Tibial artery (tissue), 4 donors: Measurements from ENCODE around the gene BAIAP3.

Experiments
- DNase-seq, 2 donors: peaks; one replicate each; pipeline ENCODE4 v3.0.0-alpha.2; 2019
- H3K27ac ChIP-seq, 2 donors: fragments of 200-600 bp; sonication (generic) in 1 of 2; 1 replicate in 1 of 2; 2 replicates in 1 of 2; pipeline ENCODE4 v1.5.1; 2018 to 2019; ENCODE audit warnings: mild to moderate bottlenecking in 1 of 2
- H3K27me3 ChIP-seq, 2 donors: fragments of 200-600 bp; sonication (generic) in 1 of 2; one replicate each; pipeline versions ENCODE4 v1.5.1 to v1.6.0; 2016 to 2019
- H3K36me3 ChIP-seq, 3 donors: fragments of 200-600 bp; sonication (generic) in 2 of 3; one replicate each; pipeline ENCODE4 v1.5.1; 2016 to 2019; ENCODE audit warnings: mild to moderate bottlenecking in 2 of 3
- H3K4me1 ChIP-seq, 4 donors: fragments of 200-600 bp; sonication (generic) in 2 of 4; 1 replicate in 3 of 4; 2 replicates in 1 of 4; pipeline ENCODE4 v1.5.1; 2016 to 2019
- H3K4me3 ChIP-seq, 2 donors: fragments of 200-600 bp; sonication (generic) in 1 of 2; 1 replicate in 1 of 2; 2 replicates in 1 of 2; pipeline ENCODE4 v1.5.1; 2018 to 2019; ENCODE audit warnings: mild to moderate bottlenecking in 2 of 2
- H3K9me3 ChIP-seq, 3 donors: fragments of 200-600 bp; sonication (generic) in 1 of 3; one replicate each; pipeline ENCODE4 v1.5.1; 2016 to 2019
- intact Hi-C: fragments of 100-400 bp; cut with DNase I; formaldehyde crosslinking; loops from one replicate; pipeline ENCODE4 v1.15.0; 2023; ENCODE audit warnings: low total_unique reads
- TF ChIP-seq, protein P1 (sequence below), 2 experiments: fragments of 200-600 bp in 1 of 2; fragments of 450-650 bp in 1 of 2; IDR thresholded peaks; one replicate each; pipeline ENCODE4 v1.5.1; 2017 to 2019; ENCODE audit warnings: antibody characterized with exemption in 2 of 2, mild to moderate bottlenecking in 1 of 2, moderate library complexity in 1 of 2

The BAIAP3 gene, protein sequence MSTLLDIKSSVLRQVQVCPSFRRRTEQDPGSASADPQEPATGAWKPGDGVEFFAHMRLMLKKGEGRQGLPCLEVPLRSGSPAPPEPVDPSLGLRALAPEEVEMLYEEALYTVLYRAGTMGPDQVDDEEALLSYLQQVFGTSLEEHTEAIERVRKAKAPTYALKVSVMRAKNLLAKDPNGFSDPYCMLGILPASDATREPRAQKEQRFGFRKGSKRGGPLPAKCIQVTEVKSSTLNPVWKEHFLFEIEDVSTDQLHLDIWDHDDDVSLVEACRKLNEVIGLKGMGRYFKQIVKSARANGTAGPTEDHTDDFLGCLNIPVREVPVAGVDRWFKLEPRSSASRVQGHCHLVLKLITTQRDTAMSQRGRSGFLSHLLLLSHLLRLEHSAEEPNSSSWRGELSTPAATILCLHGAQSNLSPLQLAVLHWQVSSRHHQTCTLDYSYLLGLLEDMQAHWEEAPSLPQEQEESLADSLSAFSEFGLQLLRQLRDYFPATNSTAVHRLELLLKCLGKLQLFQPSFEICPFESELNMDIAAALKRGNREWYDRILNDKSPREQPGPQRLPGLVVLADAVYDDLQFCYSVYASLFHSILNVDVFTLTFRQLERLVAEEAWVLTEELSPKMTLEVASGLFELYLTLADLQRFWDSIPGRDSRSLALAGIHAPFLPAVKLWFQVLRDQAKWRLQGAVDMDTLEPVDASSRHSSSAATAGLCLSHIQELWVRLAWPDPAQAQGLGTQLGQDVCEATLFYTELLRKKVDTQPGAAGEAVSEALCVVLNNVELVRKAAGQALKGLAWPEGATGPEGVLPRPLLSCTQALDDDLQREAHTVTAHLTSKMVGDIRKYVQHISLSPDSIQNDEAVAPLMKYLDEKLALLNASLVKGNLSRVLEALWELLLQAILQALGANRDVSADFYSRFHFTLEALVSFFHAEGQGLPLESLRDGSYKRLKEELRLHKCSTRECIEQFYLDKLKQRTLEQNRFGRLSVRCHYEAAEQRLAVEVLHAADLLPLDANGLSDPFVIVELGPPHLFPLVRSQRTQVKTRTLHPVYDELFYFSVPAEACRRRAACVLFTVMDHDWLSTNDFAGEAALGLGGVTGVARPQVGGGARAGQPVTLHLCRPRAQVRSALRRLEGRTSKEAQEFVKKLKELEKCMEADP

DNA sequence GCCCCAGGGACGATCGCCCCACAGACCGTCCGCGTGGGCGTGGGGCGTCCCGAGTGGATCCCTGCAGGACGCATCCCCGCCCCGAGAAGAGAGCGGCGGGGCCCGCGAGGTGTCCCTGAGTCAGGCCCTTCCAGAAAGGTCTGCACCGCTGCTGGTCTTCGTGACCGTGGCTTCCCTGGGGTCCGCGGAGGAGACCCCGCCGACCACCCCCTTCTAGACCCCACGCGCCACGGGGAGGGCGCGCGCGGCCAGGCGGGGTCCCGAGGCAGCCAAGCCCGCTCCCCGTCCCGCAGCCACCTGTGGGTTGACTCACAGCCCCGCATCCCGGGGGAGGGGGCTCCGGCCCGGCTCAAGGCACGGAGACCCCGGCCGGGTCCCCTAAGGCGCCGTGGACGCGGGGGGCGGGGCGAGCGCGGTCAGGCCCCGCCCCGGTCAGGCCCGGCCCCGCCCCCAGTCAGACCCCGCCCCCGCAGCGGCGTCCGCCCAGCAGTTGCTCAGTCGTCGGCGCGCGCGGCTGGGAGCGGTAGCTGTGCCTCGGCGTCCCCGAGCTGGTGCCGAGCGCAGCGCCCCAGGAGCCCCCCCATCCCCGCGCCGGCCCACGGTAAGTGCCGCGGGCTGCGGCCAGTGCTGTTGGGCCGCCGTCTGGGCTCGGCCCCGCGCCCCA is at the start of gene BAIAP3:
TSS of gene BAIAP3 (plus strand) at position 497 of the 664 bp plus-strand sequence. CDS start 4,905 bp downstream, outside the sequence.
- intact Hi-C loops: no loop called here
- Histone ChIP-seq H3K4me3 (peak within 1 kb of the TSS; percentile 24 to 35), H3K36me3 (no peaks in the 10 kb centered on the region), H3K27ac (no peak within 1 kb of the TSS), H3K27me3 (peaks cover 13 to 86% of the 10 kb centered on the region in 2 donors), H3K4me1 (peaks cover 0 to 38% (median 30%) of the 10 kb centered on the region in 4 donors), H3K9me3 (peaks cover 0 to 9% (median 8%) of the 10 kb centered on the region in 3 donors)
- TF ChIP-seq, protein P1, sequence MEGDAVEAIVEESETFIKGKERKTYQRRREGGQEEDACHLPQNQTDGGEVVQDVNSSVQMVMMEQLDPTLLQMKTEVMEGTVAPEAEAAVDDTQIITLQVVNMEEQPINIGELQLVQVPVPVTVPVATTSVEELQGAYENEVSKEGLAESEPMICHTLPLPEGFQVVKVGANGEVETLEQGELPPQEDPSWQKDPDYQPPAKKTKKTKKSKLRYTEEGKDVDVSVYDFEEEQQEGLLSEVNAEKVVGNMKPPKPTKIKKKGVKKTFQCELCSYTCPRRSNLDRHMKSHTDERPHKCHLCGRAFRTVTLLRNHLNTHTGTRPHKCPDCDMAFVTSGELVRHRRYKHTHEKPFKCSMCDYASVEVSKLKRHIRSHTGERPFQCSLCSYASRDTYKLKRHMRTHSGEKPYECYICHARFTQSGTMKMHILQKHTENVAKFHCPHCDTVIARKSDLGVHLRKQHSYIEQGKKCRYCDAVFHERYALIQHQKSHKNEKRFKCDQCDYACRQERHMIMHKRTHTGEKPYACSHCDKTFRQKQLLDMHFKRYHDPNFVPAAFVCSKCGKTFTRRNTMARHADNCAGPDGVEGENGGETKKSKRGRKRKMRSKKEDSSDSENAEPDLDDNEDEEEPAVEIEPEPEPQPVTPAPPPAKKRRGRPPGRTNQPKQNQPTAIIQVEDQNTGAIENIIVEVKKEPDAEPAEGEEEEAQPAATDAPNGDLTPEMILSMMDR (IDR thresholded peaks at IDR 0.05): no peak
- DNase-seq: no peak

DNA sequence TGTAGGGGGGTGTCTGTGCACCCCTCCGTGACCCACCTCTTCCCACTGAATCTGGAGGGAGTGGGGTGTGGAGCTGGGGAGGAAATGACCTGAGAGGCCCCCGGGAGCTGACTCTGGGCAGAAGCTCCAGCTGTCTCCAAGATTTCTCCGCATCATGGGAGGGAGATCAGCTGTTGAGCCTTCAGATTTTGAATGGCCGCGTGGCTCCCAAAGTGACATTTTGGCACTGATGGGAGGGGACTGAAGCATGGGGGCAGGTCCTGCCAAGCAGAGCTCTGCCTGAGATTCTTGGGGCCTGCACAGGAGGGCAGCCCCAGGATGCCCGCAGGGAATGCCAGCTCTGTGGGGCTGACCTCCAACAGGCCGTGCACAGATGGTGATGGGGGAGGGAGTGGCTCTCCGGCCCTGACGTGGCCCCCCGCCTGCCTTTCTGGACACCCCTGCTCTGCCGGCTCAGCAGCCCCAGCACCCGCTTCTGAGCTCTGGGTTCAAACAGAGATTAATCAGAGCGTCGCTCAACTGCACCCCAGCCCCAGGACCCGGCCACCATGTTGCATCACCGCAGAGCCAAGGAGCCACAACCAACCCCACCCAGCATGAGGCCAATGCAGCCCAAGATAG is 49.3 kb upstream of the BAIAP3 start:
- Histone ChIP-seq H3K27ac (no peak overlapping the region), H3K36me3 (no peaks in the 10 kb centered on the region), H3K4me1 (peaks cover 0 to 7% (median 0%) of the 10 kb centered on the region in 4 donors), H3K27me3 (peaks cover 0 to 91% of the 10 kb centered on the region in 2 donors), H3K9me3 (no peaks in the 10 kb centered on the region), H3K4me3 (no peak overlapping the region)
- TF ChIP-seq, protein P1 (IDR thresholded peaks at IDR 0.05): no peak
- no peak for DNase-seq
- intact Hi-C loops: no loop called here

DNA sequence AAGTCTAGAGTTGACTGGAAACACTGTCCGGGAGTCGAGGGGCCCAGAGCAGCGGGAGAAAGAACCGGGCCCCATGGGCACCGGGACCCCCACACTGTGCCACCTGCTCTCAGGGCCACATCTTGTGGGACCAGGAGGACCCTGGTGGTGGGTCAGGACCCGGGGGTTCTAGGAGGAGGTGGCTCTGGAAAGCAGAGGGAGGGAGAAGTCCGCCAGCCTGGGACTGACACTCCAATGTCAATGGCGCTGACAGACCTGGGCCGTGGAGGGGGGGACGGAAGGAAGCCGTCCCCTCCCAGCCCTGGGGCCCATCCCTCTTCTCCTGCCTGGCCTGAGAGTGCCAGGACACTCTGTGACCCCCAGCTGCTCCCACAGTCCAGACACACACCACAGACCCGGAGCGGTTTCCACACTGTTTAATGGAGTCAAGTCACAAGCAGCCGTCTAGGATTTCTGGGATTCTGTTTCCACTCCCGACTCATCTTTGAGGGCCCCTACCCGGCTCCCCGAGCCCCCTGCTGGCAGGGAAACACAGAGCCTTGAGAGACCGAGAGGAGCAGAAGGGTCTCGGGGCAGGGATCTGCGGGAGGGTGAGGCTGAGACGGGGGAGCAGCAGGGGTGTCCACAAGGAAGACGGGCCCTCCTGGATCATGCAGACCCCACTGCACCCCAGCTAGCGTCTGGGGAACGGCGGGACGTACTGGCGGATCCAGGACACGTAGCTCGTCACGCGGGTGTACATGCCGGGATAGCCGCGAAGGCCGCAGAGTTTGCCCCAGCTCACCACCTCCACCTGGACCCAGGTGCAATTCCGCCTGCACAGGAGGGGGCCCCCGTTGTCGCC is 47.6 kb upstream of the BAIAP3 start:
- TF ChIP-seq, protein P1 (IDR thresholded peaks at IDR 0.05): no peak
- peaks cover 0 to 92% of the 10 kb centered on the region in 2 donors for H3K27me3 ChIP-seq
- no peak for DNase-seq

DNA sequence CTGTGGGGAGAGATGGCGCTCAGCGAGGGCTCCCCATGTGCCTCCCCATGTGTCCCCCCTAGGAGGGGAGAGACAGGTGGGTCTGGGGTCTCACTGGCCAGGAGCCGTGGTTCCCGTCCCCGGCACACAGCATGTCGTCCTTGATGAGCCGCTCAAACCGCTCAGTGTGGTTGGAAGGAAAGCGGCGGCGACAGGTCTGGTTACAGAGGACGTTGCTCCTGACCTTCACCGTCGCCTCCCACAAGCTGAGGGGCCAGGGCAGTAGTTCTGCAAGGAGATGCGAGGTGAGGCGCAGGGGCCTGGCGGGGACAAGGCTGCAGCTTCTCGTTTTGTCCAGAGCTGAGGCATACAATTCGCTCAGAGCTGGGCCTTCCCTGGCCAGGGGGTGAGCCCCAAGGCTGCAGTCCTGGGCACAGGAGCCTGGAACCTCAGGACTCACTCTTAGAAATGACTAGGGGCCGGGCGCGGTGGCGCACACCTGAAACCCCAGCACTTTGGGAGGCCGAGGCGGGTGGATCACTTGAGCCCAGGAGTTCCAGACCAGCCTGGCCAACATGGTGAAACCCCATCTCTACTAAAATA is 46.8 kb upstream of the BAIAP3 start:
- TF ChIP-seq, protein P1 (IDR thresholded peaks at IDR 0.05): no peak
- Histone ChIP-seq H3K4me1 (peaks cover 0 to 15% (median 0%) of the 10 kb centered on the region in 4 donors), H3K9me3 (no peaks in the 10 kb centered on the region), H3K4me3 (no peak overlapping the region), H3K27me3 (peaks cover 0 to 94% of the 10 kb centered on the region in 2 donors), H3K27ac (no peak overlapping the region), H3K36me3 (no peaks in the 10 kb centered on the region)
- DNase-seq: no peak
- intact Hi-C loops: no loop called here

More for the DNA sequence above, 47.6 kb upstream of the BAIAP3 start:
- H3K4me1 ChIP-seq: peaks cover 0 to 15% (median 0%) of the 10 kb centered on the region in 4 donors
- no peaks in the 10 kb centered on the region for H3K36me3 ChIP-seq
- no peaks in the 10 kb centered on the region for H3K9me3 ChIP-seq
- H3K27ac ChIP-seq: no peak overlapping the region
- intact Hi-C loops: no loop called here
- H3K4me3 ChIP-seq: no peak overlapping the region
